Measurements from ENCODE around the gene ZNF513.

DNA sequence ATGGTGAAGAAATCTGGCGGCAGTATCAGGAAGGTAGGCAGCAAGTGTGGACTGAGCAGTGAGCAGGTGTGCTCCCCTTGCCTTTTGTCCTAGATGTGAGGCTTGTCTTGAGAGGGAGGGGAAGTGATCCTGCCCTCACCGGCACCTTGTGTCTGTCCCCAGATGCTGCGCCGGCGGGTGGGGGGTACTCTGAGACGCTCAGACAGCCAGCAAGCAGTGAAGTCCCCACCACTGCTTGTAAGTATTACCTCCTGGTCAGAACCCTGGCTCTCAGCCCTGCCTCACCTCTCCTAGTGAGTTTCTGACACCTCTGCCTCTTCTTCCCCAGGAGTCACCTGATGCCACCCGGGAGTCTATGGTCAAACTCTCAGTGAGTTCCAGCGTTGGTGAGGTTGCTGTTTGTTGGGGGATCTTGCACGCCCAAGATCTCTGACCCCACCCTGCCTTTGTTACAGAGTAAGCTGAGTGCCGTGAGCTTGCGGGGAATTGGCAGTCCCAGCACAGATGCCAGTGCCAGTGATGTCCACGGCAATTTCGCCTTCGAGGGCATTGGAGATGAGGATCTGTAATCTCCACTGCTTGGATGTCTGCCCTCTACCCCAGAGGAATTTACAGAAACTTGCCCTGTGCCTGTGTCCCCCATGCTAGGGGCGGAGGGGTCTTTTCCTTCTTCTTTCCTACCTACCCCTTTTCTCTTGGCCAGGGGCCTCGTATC is 4.2 kb downstream of the ZNF513 start:
- TF ChIP-seq, protein P1, sequence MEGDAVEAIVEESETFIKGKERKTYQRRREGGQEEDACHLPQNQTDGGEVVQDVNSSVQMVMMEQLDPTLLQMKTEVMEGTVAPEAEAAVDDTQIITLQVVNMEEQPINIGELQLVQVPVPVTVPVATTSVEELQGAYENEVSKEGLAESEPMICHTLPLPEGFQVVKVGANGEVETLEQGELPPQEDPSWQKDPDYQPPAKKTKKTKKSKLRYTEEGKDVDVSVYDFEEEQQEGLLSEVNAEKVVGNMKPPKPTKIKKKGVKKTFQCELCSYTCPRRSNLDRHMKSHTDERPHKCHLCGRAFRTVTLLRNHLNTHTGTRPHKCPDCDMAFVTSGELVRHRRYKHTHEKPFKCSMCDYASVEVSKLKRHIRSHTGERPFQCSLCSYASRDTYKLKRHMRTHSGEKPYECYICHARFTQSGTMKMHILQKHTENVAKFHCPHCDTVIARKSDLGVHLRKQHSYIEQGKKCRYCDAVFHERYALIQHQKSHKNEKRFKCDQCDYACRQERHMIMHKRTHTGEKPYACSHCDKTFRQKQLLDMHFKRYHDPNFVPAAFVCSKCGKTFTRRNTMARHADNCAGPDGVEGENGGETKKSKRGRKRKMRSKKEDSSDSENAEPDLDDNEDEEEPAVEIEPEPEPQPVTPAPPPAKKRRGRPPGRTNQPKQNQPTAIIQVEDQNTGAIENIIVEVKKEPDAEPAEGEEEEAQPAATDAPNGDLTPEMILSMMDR (IDR thresholded peaks at IDR 0.05): no peak
- no peak for TF ChIP-seq EZH2 (IDR thresholded peaks at IDR 0.05; ENCODE audit: borderline replicate concordance, insufficient read depth, low read depth, low read length, poor library complexity, severe bottlenecking)
